DMS 273 treated with DMSO at 0.1 percent for 48 hours (cell line): Measurements from ENCODE around the gene TRIP13.
"Not testable (repeated sequence)": the region's sequence is repeated elsewhere in the genome, so short reads cannot be mapped to it uniquely, and the experiment has no call there.

Source experiments
- DNase-seq: peaks from one replicate; lab custom pipeline; 2025; lab: John Stamatoyannopoulos, UW

The TRIP13 gene

GRCh38 chr5:891837-892393 lies 769 bp upstream of the TRIP13 start:
- DNase-seq, result no peak

- no peak for DNase-seq
These were observed 438 bp downstream of the TRIP13 start for GRCh38 chr5:893137-893506.

GRCh38 chr5:893711-894110 lies 1.0 kb downstream of the TRIP13 start:
- no peak for DNase-seq

GRCh38 chr5:900781-901180 lies 8.1 kb downstream of the TRIP13 start:
- no peak for DNase-seq

GRCh38 chr5:902129-902916 lies 9.6 kb downstream of the TRIP13 start:
- DNase-seq, result no peak

- no peak for DNase-seq
These were observed 11.0 kb downstream of the TRIP13 start for GRCh38 chr5:903756-904096.

GRCh38 chr5:905139-905642 lies 12.5 kb downstream of the TRIP13 start:
- no peak for DNase-seq

GRCh38 chr5:907366-907910 lies 14.8 kb downstream of the TRIP13 start:
- DNase-seq, result no peak

GRCh38 chr5:908172-908571 lies 15.5 kb downstream of the TRIP13 start:
- DNase-seq, result no peak

GRCh38 chr5:909086-909485 lies 16.4 kb downstream of the TRIP13 start:
- DNase-seq, result no peak

GRCh38 chr5:909994-910768 lies 17.5 kb downstream of the TRIP13 start:
- no peak for DNase-seq

- DNase-seq, result no peak
These were observed 18.1 kb downstream of the TRIP13 start for GRCh38 chr5:910769-911160.

- no peak for DNase-seq
These were observed 18.9 kb downstream of the TRIP13 start for GRCh38 chr5:911601-912000.

- no peak for DNase-seq
These were observed 19.8 kb downstream of the TRIP13 start for GRCh38 chr5:912280-913091.

- DNase-seq, result no peak
These were observed 21.5 kb downstream of the TRIP13 start for GRCh38 chr5:914174-914573.

- no peak for DNase-seq
These were observed 21.9 kb downstream of the TRIP13 start for GRCh38 chr5:914612-915011.

- DNase-seq, result not testable (repeated sequence)
These were observed 22.7 kb downstream of the TRIP13 start for GRCh38 chr5:915346-915745.

- no peak for DNase-seq
These were observed 23.3 kb downstream of the TRIP13 start for GRCh38 chr5:915946-916345.

GRCh38 chr5:916441-917293 lies 24.0 kb downstream of the TRIP13 start:
- DNase-seq, result no peak

GRCh38 chr5:918717-919116 lies 26.0 kb downstream of the TRIP13 start:
- not testable (repeated sequence) for DNase-seq
